DND-41 (cell line): ENCODE measurements around the gene ITGB5.

ENCODE experiments used
- EZH2 ChIP-seq: IDR thresholded peaks from 3 replicates; pipeline ENCODE4 v1.6.1; 2012; ENCODE audit warnings: borderline replicate concordance, low read depth, mild to moderate bottlenecking, moderate library complexity, low read length, inconsistent platforms; ENCODE audit not compliant: severe bottlenecking
- TF ChIP-seq, protein P1 (sequence below): IDR thresholded peaks from 2 replicates; pipeline ENCODE4 v1.5.1; 2012; ENCODE audit warnings: borderline replicate concordance, low read length, moderate library complexity, mild to moderate bottlenecking; ENCODE audit not compliant: poor library complexity, severe bottlenecking; ENCODE audit errors: extremely low read depth

DNA sequence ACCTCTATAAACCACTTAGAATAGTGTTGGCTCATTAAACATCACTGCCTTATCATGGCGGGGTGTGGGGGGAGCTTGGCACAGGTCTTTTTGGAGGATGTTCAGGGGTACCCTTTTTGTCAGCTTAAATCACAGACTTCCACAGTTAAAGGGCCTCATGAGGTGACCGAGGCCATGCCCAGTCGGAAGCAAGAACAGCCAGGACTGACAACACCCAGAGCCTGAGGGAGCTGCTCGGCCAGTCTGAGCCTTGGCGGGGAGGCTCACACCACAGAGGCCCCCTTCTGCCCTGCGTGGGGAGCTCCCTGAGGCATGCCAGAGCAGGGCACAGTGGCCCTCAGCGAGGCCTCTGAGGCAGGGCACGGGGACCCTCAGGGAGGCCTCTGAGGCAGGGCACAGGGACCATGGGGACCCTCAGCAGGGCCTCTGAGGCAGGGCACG is 107.4 kb downstream of the ITGB5 start:
- TF ChIP-seq, protein P1, sequence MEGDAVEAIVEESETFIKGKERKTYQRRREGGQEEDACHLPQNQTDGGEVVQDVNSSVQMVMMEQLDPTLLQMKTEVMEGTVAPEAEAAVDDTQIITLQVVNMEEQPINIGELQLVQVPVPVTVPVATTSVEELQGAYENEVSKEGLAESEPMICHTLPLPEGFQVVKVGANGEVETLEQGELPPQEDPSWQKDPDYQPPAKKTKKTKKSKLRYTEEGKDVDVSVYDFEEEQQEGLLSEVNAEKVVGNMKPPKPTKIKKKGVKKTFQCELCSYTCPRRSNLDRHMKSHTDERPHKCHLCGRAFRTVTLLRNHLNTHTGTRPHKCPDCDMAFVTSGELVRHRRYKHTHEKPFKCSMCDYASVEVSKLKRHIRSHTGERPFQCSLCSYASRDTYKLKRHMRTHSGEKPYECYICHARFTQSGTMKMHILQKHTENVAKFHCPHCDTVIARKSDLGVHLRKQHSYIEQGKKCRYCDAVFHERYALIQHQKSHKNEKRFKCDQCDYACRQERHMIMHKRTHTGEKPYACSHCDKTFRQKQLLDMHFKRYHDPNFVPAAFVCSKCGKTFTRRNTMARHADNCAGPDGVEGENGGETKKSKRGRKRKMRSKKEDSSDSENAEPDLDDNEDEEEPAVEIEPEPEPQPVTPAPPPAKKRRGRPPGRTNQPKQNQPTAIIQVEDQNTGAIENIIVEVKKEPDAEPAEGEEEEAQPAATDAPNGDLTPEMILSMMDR: no peak
- no peak for TF ChIP-seq EZH2
